Endodermal cell (in vitro differentiated cells): ENCODE measurements around the gene BAZ1A. TPM values are rescaled to one million over a fixed set of nuclear protein-coding genes. Genes with fewer than 3 reads are reported as not detected.

Experiments used
- DNase-seq: peaks from one replicate; pipeline ENCODE4 v3.0.0-alpha.2; 2017
- H3K27ac ChIP-seq: 2 replicates; pipeline ENCODE4 v1.5.1; 2013; ENCODE audit warnings: mild to moderate bottlenecking, low read depth, low read length, moderate library complexity
- H3K27me3 ChIP-seq: 2 replicates; pipeline ENCODE4 v1.6.1; 2013; ENCODE audit warnings: mild to moderate bottlenecking, low read length, moderate library complexity; ENCODE audit not compliant: insufficient read depth, control insufficient read depth, poor library complexity, severe bottlenecking
- H3K36me3 ChIP-seq: 2 replicates; pipeline ENCODE4 v1.7.0; 2013; ENCODE audit warnings: mild to moderate bottlenecking, low read length, moderate library complexity; ENCODE audit not compliant: control insufficient read depth, insufficient read depth
- H3K4me1 ChIP-seq: one replicate; pipeline ENCODE4 v1.7.0; 2013; ENCODE audit warnings: low read length; ENCODE audit not compliant: control insufficient read depth, insufficient read depth
- H3K4me3 ChIP-seq: 2 replicates; pipeline ENCODE4 v1.5.1; 2013; ENCODE audit warnings: mild to moderate bottlenecking, low read length, moderate library complexity
- H3K9ac ChIP-seq: 2 replicates; pipeline ENCODE4 v1.6.1; 2013; ENCODE audit warnings: mild to moderate bottlenecking, low read length, moderate library complexity; ENCODE audit not compliant: poor library complexity, severe bottlenecking; ENCODE audit errors: extremely low read depth
- H3K9me3 ChIP-seq: 2 replicates; pipeline ENCODE4 v1.6.1; 2013; ENCODE audit warnings: mild to moderate bottlenecking, low read length, moderate library complexity; ENCODE audit not compliant: control insufficient read depth
- H3K27ac Mint-ChIP-seq: 2 replicates; pipeline ENCODE4 v1.8.0; 2020; ENCODE audit warnings: mixed read lengths
- H3K27me3 Mint-ChIP-seq: 2 replicates; pipeline ENCODE4 v1.8.0; 2021; ENCODE audit warnings: mild to moderate bottlenecking, mixed read lengths; ENCODE audit not compliant: insufficient read depth
- H3K36me3 Mint-ChIP-seq: 2 replicates; pipeline ENCODE4 v1.8.0; 2020; ENCODE audit warnings: low read depth, mixed read lengths
- H3K4me1 Mint-ChIP-seq: 2 replicates; pipeline ENCODE4 v1.8.0; 2020; ENCODE audit warnings: mixed read lengths
- H3K4me3 Mint-ChIP-seq: 2 replicates; pipeline ENCODE4 v1.8.0; 2020; ENCODE audit warnings: mild to moderate bottlenecking, moderate library complexity, mixed read lengths
- H3K9me3 Mint-ChIP-seq: 2 replicates; pipeline ENCODE4 v1.8.0; 2020; ENCODE audit warnings: mild to moderate bottlenecking, mixed read lengths
- CTCF ChIP-seq: fragments of 200-600 bp; sonication (generic); conservative IDR thresholded peaks from 2 replicates; pipeline ENCODE4 v1.5.0; 2021; ENCODE audit warnings: antibody characterized with exemption, mild to moderate bottlenecking
- WGBS, 2 experiments: methylation state at CpG; one replicate each; pipeline versions ENCODE4 v1.1.5 to v1.1.7; 2013; ENCODE audit warnings: missing lambda C conversion rate in 2 of 2, mixed read lengths in 1 of 2; ENCODE audit not compliant: insufficient coverage in 1 of 2, insufficient read length in 1 of 2; 5-methylcytosine and 5-hydroxymethylcytosine counted together
- total RNA-seq, 2 donors: library from RNA; stranded (reverse); fragmentation: NEBNext Ultra II Directional in 1 of 2; extraction: Animal tissue kit (Norgen Biotek cat#: 25700) in 1 of 2; gene quantifications; 2 replicates in 1 of 2; 3 replicates in 1 of 2; pipeline ENCODE4 v1.2.1, GENCODE V29; 2021

BAZ1A gene
- total RNA-seq, 2 donors from 2014 or later, result 22.3 to 23.3 TPM

GRCh38 chr14:34837801-34838322 is 37.3 kb downstream of the BAZ1A start:
- H3K27me3 ChIP-seq, result no peaks in the 10 kb centered on the region
- Mint-ChIP-seq H3K4me3 (no peak overlapping the region), H3K27ac (no peak overlapping the region), H3K36me3 (peaks cover 14% of the 10 kb centered on the region), H3K9me3 (no peaks in the 10 kb centered on the region), H3K27me3 (no peaks in the 10 kb centered on the region), H3K4me1 (peaks cover under 1% of the 10 kb centered on the region)
- H3K4me1 ChIP-seq, result no peaks in the 10 kb centered on the region
- WGBS, 2 experiments, result 80 to 93% methylated on average over 2 to 3 of the region's 3 CpGs
- H3K9me3 ChIP-seq, result no peaks in the 10 kb centered on the region
- DNase-seq, result no peak
- TF ChIP-seq CTCF, result no peak
- no peak overlapping the region for H3K27ac ChIP-seq
- no peak overlapping the region for H3K9ac ChIP-seq
- H3K4me3 ChIP-seq, result no peak overlapping the region
- peaks cover 37% of the 10 kb centered on the region for H3K36me3 ChIP-seq

GRCh38 chr14:34835312-34835711 is 39.8 kb downstream of the BAZ1A start:
- TF ChIP-seq CTCF, result no peak
- Mint-ChIP-seq H3K36me3 (peaks cover 12% of the 10 kb centered on the region), H3K9me3 (no peaks in the 10 kb centered on the region), H3K4me1 (no peaks in the 10 kb centered on the region), H3K27me3 (no peaks in the 10 kb centered on the region), H3K4me3 (no peak overlapping the region), H3K27ac (no peak overlapping the region)
- Histone ChIP-seq H3K9me3 (no peaks in the 10 kb centered on the region), H3K9ac (no peak overlapping the region), H3K27ac (no peak overlapping the region), H3K27me3 (no peaks in the 10 kb centered on the region), H3K36me3 (peaks cover 23% of the 10 kb centered on the region), H3K4me1 (no peaks in the 10 kb centered on the region), H3K4me3 (no peak overlapping the region)
- WGBS, 2 experiments, result no CpG with 5 or more reads among the region's 1 CpG
- DNase-seq, result no peak

- Histone ChIP-seq H3K4me1 (no peaks in the 10 kb centered on the region), H3K4me3 (no peak overlapping the region), H3K27me3 (no peaks in the 10 kb centered on the region), H3K9me3 (no peaks in the 10 kb centered on the region), H3K27ac (no peak overlapping the region), H3K36me3 (peaks cover 18% of the 10 kb centered on the region), H3K9ac (no peak overlapping the region)
- TF ChIP-seq CTCF, result no peak
- no peaks in the 10 kb centered on the region for H3K27me3 Mint-ChIP-seq
- no peaks in the 10 kb centered on the region for H3K4me1 Mint-ChIP-seq
- no peak overlapping the region for H3K27ac Mint-ChIP-seq
- peaks cover 4% of the 10 kb centered on the region for H3K36me3 Mint-ChIP-seq
- H3K4me3 Mint-ChIP-seq, result no peak overlapping the region
- 91% methylated on average over 2 of the region's 2 CpGs; no CpG with 5 or more reads in 1 of the 2 experiments for WGBS, 2 experiments
- no peaks in the 10 kb centered on the region for H3K9me3 Mint-ChIP-seq
- no peak for DNase-seq
Observed at GRCh38 chr14:34833549-34834523, 41.3 kb downstream of the BAZ1A start.
